HG02870 (cell line): Measurements from ENCODE around the gene PKNOX1.
"Not testable (repeated sequence)": the region's sequence is repeated elsewhere in the genome, so short reads cannot be mapped to it uniquely, and the experiment has no call there.

Source experiments
- ATAC-seq: cut with Tn5 transposase; IDR thresholded peaks from one replicate; pipeline ENCODE4 v1.9.1; 2021; ENCODE audit warnings: mild to moderate bottlenecking, moderate library complexity; ENCODE audit not compliant: unreplicated experiment

PKNOX1 gene

DNA sequence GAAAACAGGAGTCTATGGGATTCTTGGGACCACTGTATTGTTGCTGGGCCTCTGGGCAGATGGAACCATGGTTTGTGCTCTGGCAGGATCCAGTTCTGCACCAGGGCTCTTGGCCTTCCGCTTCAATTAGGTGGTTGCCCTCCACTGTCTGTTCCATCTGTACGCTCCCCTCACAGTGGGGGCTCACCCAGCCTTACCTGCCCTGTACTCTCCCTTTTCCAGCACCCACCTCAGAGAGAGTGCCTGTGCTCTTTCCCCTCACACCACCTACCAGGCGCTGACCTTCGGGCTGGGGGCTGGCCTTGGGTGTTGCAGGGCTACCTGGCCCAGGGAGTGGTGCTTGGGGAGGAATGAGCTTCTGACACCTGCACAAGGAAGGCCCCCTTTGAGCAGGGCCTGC, 7.5 kb downstream of the PKNOX1 start:
- no peak for ATAC-seq

DNA sequence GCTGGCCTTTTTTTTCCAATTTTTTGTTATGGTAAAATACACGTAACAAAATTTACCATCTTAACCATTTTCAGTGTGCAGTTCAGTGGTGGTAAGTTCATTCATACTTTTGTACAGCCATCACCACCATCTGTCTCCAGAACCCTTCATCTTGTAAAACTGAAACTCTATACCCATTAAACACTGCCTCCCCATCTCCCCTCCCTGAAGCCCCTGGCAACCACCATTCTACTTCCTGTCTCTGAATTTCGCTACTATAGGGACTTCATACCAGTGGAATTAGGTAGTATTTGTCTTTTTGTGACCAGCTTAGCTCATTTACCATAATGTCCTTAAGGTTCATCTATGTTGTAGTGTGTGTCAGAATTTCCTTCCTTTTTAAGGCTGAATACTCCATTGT, 8.7 kb downstream of the PKNOX1 start:
- ATAC-seq: no peak

DNA sequence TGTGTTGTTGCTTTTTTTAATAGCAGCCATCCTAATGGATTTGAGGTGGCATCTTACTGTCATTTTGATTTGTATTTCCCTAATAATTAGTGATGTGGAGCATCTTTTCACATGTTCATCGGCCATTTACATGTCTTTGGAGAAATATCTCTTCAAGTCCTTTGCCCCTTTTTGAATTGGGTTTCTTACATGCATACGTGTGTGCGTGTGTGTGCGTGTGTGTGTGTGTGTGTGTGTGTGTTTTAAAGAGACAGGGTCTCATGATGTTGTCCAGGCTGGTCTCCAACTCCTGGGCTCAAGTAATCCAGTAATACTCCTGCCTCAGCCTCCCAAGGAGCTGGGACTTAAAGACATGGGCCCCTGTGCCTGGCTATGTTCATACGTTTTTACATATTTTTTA, 9.5 kb downstream of the PKNOX1 start:
- ATAC-seq: no peak

DNA sequence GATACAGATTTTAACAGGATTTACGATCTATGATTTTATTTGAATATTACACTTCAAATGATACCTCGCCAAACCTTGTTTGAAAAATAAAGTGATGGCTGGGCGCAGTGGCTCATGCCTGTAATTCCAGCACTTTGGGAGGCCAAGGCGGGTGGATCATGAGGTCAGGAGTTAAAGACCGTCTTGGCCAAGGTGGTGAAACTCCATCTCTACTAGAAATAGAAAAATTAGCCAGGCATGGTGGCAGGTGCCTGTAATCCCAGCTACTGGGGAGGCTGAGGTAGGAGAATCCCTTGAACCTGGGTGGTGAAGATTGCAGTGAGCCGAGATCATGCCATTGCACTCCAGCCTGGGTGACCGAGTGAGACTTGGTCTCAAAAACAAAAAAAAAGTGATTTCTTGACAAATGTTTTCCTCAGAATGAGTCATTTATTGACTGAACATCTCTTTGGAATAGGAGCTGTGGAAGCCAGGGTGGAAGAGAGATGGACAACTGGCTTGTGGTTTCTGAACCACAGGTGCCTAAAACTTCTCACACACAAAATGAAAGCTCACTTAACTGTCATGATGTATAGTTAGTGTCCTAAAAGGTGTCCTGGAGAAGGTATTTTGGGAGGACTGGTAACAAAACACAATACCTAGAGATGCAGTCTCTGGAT, 11.9 kb downstream of the PKNOX1 start:
- no peak for ATAC-seq

DNA sequence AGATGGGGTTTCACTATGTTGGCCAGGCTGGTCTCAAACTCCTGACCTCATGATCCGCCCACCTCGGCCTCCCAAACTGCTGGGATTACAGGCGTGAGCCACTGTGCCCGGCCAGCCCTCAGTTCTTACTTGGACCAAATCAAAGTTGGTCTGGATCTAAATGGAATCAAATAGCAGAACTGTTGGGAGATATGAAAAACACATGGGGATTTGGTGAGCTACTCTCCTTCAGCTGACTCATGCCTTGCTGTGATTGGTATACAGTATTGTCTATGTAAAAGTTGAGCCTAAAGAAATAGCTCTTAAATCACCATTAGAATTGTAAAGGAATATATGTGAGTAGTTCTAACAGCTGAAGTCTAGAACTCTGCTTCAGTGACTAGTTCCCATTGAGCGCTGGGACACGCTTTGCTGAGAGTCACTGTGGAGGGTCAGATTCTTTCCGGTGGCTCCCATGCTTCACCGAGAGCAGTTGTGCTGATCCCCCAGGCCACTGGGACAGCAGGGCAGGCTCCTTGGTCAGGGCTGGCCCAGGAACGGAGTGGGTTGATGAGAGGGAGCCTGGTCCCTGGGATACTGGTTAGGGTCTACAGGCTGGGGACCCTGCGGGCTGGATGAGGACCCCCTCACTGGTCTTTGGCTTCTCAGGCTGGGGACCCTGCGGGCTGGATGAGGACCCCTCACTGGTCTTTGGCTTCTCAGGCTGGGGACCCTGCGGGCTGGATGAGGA, 14.0 kb downstream of the PKNOX1 start:
- ATAC-seq: no peak

DNA sequence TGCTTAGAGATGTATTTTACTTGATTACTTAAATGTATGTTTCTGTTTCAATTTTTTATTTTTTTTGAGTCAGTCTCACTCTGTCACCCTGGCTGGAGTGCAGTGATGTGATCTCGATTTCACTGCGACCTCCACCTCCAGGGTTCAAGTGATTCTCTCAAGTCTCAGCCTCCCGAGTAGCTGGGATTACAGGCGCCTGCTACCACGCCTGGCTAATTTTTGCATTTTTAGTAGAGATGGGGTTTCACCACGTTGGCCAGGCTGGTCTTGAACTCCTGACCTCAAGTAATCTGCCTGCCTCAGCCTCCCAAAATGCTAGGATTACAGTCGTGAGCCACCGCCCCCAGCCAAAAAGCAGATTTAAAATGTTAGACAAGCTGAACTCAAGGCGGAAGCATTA, 15.0 kb downstream of the PKNOX1 start:
- ATAC-seq: not testable (repeated sequence)

DNA sequence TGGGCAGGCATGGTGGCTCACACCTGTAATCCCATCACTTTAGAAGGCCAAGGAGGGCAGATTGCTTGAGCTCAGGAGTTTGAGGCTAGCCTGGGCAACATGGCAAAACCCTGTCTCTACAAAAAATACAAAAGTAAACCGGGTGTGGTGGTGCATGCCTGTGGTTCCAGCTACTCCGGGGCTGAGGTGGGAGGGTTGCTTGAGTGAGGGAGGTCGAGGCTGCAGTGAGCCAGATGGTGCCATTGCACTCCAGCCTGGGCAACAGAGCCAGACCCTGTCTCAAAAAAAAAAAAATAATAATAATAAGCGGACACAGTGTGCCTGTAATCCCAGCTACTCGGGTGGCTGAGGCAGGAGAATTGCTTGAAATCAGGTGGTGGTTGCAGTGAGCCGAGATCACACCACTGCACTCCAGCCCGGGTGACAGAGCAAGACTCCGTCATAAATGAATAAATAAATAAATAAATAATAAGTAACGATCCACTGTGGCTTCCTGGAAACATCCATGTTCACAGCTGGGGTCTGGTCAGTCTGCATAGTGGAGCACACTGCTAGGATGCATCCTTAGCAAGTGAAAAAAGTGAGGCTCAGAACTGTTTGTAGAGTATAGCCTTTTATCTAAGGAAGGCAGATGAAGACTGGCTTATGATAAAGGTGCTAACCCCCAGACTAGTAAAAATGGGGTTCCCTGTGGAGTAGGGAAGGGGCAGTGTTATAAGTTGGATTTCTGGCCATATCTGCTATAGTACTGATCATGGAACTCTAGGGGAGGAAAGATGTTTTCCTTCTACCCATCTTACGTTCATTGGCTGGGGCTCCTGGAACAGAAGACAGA, 15.7 kb downstream of the PKNOX1 start:
- no peak for ATAC-seq

DNA sequence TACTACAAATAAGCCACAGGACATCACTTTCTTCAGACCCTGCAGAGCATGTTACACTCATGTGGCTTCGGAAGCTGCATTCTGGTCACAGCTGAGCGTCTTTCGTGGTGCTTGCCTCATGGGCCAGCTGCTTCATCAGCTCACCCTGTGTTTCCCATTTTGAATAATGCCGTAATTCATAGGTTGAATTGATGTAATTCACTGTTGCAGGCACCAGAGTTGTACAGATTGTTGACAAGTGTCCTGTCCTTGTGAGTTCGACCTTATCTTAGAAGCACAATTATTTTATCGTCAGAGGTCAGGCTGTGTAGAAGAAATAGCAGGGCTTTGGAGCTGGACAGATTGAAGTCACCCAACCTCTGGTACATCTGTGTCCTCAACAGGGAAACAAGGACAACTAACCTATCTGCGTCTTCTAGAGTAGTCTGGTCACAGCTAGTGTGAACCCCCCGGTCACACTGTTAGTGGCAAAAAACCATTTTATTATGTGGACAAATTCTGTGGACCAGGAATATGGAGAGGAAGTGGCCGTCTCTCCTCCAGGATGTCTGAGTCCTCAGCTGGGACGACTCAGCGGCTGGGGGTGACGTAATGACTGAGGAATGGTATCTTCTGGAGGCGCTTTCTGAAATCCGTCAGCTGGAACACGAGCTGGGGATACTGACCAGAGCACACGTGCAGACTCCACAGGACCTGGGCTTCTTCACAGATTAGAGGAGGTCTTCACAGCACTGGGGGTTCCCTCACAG, 17.8 kb downstream of the PKNOX1 start:
- no peak for ATAC-seq

DNA sequence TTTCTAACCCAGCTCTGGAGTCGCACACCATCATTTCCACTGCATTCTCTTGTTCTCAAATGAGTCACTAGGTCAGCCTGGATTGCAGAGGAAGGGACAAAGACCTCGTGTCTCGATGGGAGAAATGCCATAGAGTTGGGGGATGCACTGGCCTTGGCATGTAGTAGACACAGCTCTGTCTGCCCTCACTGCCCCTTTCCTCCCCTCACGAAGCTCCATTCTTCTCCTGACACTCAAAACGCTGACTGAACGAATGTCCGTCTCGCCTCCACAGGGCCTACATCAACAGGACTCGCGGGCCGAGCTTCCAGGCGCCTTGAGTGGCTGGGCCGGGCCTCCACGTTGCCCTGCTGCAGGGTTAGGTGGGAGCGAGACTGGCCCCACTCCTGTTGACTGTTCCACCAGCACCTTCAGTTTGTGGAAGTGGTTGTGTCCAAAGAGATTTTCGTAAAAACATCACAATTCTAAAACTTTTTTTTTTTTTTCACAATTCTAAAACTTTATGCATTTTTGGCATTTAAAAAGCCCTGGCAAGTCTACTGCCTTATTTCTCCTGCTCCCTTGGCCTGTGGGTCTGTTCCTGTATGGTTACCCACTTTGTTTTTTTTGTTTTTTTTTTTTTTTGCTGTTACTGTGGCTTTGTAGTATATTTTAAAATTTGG, 18.8 kb downstream of the PKNOX1 start:
- no peak for ATAC-seq

DNA sequence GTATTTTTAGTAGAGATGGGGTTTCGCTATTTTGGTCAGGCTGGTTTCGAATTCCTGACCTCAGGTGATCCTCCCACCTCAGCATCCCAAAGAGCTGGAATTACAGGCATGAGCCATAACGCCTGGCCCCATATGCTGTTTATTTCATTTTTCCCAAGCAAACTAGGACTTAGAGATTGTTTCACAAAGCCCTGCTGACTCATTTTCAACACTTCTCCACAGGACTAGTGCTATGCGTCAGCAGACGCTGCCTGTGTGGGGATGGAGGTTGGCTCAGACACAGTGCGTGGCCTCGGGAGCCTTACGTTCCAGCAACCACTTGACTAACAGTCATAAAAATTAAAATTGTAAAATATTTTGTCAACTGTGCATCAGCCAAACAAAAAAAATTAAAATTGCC, 22.7 kb downstream of the PKNOX1 start:
- no peak for ATAC-seq

DNA sequence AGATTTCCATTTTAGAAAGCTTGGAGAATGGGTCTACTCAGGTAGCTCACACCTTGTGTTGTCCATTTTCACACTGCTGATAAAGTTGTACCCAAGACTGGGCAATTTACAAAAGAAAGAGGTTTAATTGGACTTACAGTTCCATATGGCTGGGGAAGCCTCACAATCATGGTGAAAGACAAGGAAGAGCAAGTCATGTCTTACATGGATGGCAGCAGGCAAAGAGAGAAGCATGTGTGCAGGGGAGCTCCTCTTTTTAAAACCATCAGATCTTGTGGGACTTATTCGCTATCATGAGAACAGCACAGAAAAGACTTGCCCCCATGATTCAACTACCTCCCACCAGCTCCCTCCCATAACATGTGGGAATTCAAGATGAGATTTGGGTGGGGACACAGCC, 23.6 kb downstream of the PKNOX1 start:
- ATAC-seq: not testable (repeated sequence)

DNA sequence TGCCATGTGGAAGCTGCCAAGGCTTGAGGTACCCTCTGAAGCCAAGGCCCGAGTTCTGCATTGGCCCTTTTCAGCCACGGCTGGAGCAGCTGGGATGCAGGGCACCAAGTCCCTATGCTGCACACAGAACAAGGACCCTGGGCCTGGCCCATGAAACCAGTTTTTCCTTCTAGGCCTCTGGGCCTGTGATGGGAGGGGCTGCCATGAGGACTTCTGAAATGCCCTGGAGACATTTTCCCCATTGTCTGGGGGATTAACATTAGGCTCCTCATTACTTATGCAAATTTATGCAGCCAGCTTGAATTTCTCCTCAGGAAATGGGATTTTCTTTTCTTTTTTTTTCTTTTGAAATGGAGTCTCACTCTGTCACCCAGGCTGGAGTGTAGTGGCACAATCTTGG, 24.8 kb downstream of the PKNOX1 start:
- not testable (repeated sequence) for ATAC-seq

DNA sequence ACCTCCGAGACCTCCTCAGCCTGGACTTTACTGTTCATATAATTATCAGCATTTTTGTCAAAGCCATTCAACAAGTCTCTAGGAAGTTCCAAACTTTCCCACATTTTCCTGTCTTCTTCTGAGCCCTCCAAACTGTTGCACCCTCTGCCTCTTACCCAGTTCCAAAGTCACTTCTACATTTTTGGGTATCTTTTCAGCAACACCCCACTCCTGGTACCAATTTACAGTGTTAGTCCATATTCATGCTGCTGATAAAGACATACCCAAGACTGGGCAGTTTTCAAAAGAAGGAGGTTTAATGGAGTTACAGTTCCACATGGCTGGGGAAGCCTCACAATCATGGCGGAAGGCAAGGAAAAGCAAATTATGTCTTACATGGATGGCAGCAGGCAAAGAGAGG, 25.7 kb downstream of the PKNOX1 start:
- not testable (repeated sequence) for ATAC-seq

DNA sequence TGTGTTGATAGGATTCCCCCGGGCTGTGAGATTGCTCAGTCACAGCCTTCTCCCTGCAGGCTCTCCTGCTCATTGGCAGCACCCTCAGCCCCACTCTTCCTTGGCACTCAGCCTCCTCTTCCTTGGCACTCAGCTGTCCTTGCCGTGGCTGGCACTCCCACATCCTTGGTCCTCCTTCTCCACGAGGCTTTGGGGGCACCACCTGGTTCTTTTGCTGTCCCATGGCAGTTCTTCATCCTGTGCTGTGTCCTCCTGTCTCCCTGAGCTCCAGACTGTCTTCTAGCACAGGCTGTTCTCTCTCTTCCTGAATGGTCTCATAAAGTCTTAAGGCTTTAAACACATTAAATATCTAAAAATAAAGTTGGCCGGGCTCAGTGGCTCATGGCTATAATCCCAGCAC, 27.0 kb downstream of the PKNOX1 start:
- ATAC-seq: no peak

DNA sequence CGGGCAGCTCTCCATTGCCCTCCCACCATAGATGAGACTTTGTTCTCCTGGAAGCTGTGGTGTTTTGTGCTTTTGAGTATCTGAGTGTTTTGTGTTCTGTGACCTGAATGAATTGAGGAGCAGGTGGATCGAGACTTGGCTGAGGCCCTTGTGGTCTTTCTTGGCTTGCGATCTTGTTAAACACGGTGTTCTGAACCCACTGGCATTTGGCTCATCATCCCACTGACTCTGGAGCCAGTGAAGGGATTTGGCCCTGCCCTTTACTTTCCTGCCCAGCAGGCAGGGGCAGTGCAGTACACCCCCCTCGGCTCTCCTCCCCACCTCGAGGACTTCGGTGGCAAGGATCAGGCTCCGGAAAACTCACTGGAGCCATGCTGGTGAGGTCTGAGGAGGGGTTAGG, 30.6 kb downstream of the PKNOX1 start:
- ATAC-seq: no peak

DNA sequence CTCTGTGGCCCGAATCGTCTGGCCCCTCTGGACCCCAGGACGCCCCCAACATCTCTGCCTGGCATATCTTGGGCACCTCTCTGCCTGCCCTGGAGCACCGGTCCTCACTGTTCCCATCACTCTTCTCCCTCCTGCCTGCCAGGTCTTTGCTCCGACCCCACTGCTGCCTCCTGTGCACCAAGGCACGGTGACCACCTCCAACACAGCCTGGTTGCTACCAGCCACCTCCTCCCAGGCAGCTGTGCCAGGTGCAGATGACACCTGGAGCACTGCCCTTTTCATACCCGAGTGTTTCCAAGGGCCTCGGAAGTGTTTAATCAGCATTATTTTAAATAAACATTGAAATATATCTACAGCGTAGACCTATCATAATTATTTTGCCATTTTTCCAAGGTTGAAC, 31.3 kb downstream of the PKNOX1 start:
- ATAC-seq: no peak

DNA sequence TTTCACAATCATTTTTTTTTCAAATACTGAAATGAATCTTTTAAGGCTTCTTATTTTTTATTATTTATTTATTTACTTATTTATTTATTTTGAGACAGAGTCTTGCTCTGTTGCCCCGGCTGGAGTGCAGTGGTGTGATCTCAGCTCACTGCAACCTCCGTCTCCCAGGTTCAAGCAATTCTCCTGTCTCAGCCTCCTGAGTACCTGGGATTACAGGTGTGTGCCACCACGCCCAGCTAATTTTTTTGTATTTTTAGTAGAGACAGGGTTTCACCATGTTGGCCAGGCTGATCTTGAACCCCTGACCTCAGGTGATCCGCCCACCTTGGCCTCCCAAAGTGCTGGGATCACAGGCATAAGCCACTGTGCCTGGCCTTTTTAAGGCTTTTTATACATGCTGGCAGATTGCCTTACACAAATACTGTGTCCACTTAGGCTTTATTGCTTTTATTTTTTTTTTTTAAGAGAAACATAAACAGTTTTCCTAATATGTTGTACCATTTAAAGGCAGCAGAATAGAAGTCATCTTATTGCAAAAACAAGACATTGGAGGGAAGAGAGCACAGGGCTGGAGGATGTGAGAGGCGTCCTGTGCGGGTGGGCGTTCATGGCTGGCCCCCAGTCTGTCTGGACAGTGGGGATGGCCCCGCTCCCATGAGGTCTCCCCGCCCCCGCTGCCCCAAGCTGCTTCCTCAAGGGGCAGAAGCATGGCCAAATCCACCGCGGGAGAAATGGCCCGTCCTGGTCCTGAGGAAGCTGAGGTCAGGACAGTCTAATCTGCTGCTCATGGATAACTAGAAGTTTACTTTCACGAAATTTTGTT, 31.9 kb downstream of the PKNOX1 start:
- not testable (repeated sequence) for ATAC-seq

DNA sequence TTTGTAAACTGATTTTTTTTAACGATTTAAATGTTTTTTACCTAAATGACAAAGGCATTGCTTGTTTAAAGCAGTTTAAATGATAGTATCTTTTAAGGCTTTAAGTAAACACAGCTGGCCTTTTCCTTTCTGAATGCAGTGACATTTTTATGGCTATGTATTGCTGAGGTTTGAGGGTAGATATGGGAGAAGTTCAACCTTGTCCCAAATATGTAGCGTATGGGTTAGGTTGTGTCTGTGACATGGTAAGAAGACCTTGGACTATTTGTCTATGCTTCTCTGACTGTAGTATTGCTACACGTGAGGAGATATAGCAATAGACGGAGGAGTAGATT, 32.5 kb downstream of the PKNOX1 start:
- no peak for ATAC-seq

DNA sequence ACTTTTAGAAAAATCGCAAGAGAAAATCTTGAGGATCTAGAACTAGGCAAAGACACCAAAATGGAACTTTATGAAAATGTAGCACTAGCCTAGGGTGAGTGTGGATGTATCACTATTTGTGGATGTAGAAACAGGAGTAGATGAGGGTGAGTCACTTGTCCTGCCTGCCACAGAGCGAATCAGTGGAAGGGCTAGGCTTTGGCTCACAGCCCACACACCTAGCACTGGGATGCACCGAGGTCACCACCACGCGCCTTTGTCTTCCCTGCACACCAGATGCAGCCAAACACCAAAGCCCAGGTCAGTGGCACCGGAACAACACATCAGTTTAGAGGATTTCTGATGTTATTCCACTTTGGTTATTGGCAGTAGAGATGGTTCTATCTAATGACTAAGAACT, 38.2 kb downstream of the PKNOX1 start:
- no peak for ATAC-seq
